Osteocyte (in vitro differentiated cells): ENCODE results near the gene ZNF593OS. TPM values are rescaled to one million over a fixed set of nuclear protein-coding genes. Genes with fewer than 3 reads are reported as not detected.

Experiments used
- DNase-seq: peaks from one replicate; pipeline ENCODE4 v3.0.0; 2021; ENCODE audit warnings: mixed read lengths; ENCODE audit not compliant: unreplicated experiment; ENCODE audit errors: extremely low spot score
- H3K27ac Mint-ChIP-seq: one replicate; pipeline ENCODE4 v1.8.0; 2021; ENCODE audit warnings: mild to moderate bottlenecking, mixed read lengths; ENCODE audit not compliant: unreplicated experiment
- H3K27me3 Mint-ChIP-seq: one replicate; pipeline ENCODE4 v1.8.0; 2021; ENCODE audit warnings: mixed read lengths; ENCODE audit not compliant: unreplicated experiment
- H3K36me3 Mint-ChIP-seq: one replicate; pipeline ENCODE4 v1.8.0; 2021; ENCODE audit warnings: mixed read lengths; ENCODE audit not compliant: unreplicated experiment
- H3K4me1 Mint-ChIP-seq: one replicate; pipeline ENCODE4 v1.8.0; 2021; ENCODE audit warnings: mixed read lengths; ENCODE audit not compliant: unreplicated experiment
- H3K4me3 Mint-ChIP-seq: one replicate; pipeline ENCODE4 v1.8.0; 2021; ENCODE audit warnings: mild to moderate bottlenecking, moderate library complexity, mixed read lengths; ENCODE audit not compliant: unreplicated experiment
- H3K9me3 Mint-ChIP-seq: one replicate; pipeline ENCODE4 v1.8.0; 2021; ENCODE audit warnings: mixed read lengths; ENCODE audit not compliant: unreplicated experiment
- total RNA-seq: library from RNA; stranded (reverse); gene quantifications from 2 replicates; pipeline ENCODE4 v1.2.1, GENCODE V29; 2021
- TF ChIP-seq, protein P1 (sequence below): fragments of 200-600 bp; sonication (generic); IDR thresholded peaks from 2 replicates; pipeline ENCODE4 v1.5.0; 2021; ENCODE audit warnings: antibody characterized with exemption, mild to moderate bottlenecking, moderate library complexity

The ZNF593OS gene
- total RNA-seq, 1 donor from 2014 or later: not detected

DNA sequence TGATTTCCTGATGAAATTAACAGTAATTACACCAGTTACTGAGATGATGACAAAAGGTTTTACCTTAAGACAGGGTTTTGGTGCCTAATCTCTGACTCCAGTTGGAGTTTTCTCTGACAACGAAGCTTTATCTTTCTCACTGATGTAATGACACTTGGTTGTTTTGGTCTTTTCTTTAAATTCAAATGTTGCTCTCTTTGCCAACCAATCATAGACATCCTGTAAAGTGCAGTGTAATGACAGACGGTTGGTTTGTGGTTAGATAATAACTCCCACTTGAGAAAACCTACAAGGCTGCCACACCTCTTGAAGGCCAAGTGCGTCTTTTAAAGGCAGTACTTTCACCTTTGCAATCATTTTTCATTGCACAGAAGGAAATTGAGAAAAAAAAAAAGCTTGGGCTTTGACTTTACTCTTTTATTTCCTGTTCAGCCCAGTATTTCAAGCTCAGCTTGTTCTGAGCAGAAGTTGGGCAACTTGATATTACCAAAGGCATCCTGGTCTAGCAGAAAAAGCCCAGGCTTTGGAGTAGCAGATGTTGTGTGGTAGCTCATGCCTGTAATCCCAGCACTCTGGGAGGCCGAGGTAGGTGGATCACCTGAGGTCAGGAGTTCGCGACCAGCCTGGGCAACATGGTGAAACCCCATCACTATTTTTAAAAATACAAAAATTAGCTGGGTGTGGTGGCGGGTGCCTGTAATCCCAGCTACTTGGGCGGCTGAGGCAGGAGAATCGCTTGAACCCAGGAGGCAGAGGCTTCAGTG is 45.1 kb downstream of the ZNF593OS start:
- peaks cover 10% of the 10 kb centered on the region for H3K27me3 Mint-ChIP-seq
- H3K27ac Mint-ChIP-seq: no peak overlapping the region
- peak; percentile 32 for DNase-seq
- H3K9me3 Mint-ChIP-seq: no peaks in the 10 kb centered on the region
- H3K36me3 Mint-ChIP-seq: peaks cover 13% of the 10 kb centered on the region
- TF ChIP-seq, protein P1, sequence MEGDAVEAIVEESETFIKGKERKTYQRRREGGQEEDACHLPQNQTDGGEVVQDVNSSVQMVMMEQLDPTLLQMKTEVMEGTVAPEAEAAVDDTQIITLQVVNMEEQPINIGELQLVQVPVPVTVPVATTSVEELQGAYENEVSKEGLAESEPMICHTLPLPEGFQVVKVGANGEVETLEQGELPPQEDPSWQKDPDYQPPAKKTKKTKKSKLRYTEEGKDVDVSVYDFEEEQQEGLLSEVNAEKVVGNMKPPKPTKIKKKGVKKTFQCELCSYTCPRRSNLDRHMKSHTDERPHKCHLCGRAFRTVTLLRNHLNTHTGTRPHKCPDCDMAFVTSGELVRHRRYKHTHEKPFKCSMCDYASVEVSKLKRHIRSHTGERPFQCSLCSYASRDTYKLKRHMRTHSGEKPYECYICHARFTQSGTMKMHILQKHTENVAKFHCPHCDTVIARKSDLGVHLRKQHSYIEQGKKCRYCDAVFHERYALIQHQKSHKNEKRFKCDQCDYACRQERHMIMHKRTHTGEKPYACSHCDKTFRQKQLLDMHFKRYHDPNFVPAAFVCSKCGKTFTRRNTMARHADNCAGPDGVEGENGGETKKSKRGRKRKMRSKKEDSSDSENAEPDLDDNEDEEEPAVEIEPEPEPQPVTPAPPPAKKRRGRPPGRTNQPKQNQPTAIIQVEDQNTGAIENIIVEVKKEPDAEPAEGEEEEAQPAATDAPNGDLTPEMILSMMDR: no peak
- no peaks in the 10 kb centered on the region for H3K4me1 Mint-ChIP-seq
- no peak overlapping the region for H3K4me3 Mint-ChIP-seq

DNA sequence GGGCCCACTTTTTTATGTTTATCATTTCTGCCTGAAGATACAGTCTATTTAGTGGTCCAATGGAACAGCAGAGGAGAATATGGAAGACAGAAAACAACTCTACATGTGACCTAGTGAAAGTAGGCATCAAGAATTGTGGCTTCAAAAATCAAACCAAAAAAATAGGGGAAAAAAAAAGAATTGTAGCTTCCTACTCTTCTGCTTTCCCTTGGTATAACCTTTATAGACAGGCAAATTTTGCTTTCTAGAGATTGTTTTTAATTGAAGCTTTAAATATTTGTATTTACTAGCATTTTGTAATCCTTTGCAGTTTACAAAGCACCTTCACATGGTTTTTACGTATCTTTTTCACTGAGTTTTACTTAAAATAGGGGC is 45.7 kb downstream of the ZNF593OS start:
- Mint-ChIP-seq H3K9me3 (no peaks in the 10 kb centered on the region), H3K27me3 (peaks cover 4% of the 10 kb centered on the region), H3K4me3 (no peak overlapping the region), H3K36me3 (peaks cover 13% of the 10 kb centered on the region), H3K27ac (no peak overlapping the region), H3K4me1 (no peaks in the 10 kb centered on the region)
- TF ChIP-seq, protein P1: no peak
- no peak for DNase-seq

DNA sequence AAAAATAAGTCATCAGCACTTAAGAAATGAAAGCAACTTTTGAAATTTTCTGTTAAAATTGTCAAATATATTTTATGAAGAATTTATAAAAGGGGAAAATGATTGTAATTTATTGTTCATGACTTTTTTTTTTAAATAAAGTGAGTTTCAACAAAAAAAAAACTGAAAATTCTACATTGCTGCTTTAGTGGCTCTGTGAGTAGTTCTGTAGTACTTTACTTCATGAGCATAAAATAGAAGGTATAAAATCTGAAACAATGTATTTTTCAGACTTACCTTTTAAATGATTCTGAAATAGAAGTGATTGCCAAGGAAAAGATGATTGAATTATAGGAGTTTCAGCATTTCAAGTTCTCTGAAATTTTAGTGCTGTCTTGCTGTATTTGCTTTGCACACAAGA is 46.2 kb downstream of the ZNF593OS start:
- peaks cover 4% of the 10 kb centered on the region for H3K27me3 Mint-ChIP-seq
- H3K4me3 Mint-ChIP-seq: no peak overlapping the region
- H3K4me1 Mint-ChIP-seq: no peaks in the 10 kb centered on the region
- no peak for DNase-seq
- H3K36me3 Mint-ChIP-seq: peaks cover 13% of the 10 kb centered on the region
- no peaks in the 10 kb centered on the region for H3K9me3 Mint-ChIP-seq
- TF ChIP-seq, protein P1: no peak
- no peak overlapping the region for H3K27ac Mint-ChIP-seq

DNA sequence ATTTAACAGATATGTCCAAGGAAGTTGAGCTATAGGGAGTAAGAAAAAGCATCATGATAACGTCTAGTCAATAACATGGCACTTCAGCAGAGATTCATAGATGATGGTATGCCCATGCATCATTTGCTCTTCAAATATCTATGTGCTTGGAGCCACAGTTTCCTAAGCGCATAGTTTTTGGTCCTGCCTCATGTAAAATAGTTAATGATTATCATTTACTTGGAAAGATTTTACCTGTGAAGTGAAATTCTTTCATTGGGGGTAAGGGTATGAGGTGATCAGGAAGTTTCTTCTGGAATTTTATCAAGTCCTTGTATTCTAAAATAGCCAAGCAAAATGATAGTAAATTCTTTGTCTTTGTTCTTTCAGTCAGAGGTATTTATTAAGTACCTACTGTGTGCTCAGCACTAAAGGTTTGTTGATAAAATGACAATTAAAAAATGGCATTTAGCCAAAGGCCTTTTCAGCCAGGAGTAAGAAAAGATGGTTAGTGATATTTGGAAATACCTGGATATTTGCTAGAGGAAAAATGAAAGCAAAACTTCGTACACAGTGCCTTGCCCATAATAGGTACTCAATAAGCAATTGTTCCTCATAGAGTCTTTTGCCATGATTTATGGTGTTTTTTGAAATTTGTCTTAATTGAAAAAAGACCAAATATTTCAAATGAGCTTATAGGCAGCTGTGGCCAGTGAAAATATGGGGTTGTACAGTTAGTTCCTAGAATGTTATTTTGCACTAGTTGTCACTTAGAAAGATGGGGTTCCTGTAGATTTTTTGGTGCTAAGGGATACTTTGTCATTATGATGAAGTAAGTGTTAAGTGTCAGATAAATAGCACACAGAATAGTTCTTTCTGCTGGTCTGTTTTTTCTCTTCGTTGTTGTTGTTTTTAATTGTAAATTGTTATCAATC is 47.0 kb downstream of the ZNF593OS start:
- Mint-ChIP-seq H3K27me3 (peaks cover 4% of the 10 kb centered on the region), H3K4me3 (no peak overlapping the region), H3K9me3 (no peaks in the 10 kb centered on the region), H3K36me3 (peaks cover 18% of the 10 kb centered on the region), H3K27ac (no peak overlapping the region), H3K4me1 (no peaks in the 10 kb centered on the region)
- no peak for DNase-seq
- TF ChIP-seq, protein P1: no peak
